NCI-H2196 treated with DMSO at 0.1 percent for 48 hours (cell line): ENCODE measurements around the gene TLE3.
"Not testable (repeated sequence)": the region's sequence is repeated elsewhere in the genome, so short reads cannot be mapped to it uniquely, and the experiment has no call there.

Source experiments
- DNase-seq: peaks from one replicate; lab custom pipeline; 2025; ENCODE audit not compliant: unreplicated experiment; lab: John Stamatoyannopoulos, UW

TLE3 gene

DNA sequence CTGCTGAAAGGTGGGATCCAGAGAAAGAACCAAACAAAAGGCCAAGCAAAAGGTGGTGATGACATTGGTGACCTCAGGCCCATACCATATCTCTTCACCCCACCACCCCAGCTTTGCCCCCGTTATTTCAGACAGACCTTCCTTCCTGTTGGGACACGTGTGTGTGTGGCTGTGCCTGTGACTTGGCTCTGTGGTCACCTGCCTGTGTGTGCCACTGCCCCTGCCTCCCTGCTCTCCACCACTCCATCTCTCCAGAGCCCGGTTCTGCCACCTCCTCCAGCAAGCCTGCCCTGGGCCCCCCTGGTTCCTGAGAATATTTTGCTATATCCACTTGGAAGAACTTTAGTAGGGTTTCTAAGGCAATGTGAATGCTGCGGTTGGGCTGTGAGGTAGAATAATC lies 28.6 kb upstream of the TLE3 start:
- no peak for DNase-seq

DNA sequence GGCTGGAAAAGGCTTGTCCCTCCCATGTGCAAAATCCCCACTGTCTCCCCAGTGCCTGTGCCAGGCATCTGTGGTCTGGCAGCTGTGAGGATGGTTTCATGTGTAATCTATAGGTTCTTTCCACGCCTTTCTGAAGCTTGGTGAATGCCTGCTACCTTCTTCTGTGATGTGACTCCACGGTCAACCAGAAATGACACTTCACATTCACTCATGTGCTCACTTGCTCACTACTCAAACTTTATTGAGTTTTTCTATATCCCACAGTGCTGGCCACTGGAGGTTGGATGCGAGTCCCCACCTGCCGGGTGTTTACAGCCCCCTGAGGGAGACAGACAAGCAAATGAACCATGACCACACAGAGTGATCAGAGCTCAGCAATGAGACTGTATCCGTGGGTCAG lies 27.9 kb upstream of the TLE3 start:
- DNase-seq = no peak

DNA sequence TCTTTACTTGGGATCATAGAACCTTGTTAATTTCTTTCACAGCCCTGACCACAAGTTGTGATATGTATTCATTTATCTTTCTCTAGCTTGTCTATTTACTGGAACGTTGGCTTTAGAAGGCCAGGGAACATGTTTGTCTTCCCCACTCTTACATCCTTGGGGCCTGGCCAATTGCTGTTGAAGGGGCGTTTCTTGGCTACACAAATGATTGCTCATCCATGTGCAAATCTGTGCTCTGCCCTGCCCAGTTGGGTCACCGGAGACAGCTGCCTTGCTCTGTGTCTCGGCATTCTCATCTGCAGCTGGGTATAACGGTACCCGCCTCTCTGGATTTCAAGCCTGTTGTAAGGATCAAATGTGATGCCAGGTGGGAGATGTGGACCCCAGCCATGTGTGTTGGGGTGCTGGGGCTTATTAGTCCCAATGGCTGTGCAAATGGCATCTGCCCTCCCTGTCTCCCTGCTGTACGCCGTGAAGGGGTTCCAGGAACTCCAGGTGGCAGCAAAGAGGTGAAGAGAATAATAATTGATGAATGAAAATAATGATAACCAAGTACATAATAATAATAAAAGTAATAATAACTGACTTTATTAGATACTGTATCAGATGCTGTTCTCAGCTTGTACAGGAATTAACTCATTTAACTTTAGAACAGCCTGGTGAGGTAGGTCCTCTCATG lies 24.0 kb upstream of the TLE3 start:
- peak; percentile 32 for DNase-seq

DNA sequence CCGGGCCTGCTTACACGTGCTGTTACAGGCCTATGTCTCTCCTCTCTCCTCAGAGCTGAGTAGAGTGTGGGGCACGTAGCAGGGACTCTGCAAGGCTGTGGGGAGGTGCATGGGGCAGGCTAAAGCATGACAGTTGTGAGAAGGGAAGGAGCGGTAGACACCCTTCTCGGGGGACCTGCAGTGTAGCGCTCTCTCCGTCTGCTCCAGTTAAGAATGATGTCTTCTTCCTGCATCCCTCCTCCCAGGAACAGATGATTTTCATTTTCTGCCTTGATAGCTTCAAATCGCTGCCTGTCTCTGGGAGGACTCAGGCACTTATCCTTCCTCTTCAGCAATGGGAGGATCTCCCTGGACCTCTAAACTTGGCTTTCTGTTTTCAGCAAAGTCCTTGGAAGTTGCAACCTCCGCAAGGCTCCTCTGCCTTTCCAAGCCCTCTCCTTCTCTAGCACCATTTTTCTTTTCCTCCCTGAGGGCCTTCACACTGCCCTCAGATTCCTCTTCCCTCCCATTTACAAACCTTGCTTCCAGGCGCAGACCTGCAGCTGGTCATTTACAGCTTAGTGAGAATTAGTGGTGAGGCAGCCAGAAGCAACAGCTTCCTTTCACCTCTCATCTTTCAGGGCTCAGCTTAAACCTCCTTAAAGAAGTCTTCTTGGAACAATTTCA lies 23.4 kb upstream of the TLE3 start:
- DNase-seq = no peak

DNA sequence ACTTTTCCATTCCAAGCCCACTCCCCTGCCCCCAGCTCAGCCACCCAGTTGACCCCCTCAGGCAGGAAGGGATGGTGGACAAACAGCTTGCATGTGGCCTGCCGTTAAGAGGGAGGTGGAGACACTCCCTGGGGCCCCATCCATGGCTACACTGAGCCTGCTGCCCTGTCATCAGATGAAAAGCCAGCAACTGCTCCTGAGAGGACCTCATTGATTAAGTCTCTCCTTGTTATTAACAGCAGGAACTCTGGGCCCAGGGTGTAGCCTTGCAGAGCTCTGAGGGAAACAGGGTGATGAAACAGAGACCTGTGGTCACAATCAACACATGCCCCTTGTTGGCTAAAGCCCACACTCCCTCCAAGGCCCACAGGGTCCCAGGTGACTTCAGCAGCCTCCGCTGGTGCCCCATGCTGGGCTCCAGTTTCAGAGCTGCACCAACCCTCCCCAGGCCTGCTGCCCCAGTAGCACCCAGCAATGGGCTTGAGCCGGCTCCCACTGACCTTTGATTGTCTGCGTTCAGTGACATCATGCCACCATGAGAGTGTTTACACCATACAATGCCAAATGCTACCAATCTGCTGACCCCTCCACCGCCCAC lies 22.3 kb upstream of the TLE3 start:
- DNase-seq = no peak

DNA sequence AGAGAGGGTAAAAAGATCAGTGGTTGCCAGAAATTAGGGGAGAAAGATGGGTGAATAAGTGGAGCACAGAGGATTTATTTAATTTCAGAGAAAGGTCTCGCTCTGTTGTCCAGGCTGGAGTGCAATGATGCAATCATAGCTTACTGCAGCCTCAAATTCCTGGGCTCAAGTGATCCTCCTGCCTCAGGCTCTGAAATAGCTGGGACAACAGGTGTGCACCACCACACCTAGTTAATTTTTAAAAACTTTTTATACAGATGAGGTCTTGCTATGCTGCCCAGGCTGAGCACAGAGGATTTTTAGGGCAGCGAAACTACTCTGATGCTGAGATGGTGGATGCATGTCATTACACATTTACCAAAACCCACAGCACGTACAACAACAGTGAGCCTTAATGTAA lies 20.9 kb upstream of the TLE3 start:
- no peak for DNase-seq

DNA sequence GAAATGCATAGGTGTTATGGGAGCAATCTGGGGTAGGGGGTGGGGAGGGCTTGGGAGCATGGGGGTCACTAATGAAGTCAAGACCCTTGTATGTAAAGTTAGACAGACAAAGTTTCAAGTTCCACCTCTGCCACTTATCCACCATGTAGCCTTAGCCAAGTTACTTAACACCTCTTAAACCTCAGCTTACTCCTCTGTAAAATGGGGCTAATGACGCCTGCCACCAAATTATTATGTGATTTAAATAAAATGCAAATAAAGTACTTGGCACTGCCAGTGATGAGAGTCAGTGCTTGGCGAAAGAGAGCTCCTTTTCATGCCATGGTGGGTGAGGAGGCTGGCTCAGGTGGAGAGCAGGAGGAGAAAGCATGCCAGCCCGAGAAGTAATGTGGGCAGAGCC lies 18.6 kb upstream of the TLE3 start:
- no peak for DNase-seq

DNA sequence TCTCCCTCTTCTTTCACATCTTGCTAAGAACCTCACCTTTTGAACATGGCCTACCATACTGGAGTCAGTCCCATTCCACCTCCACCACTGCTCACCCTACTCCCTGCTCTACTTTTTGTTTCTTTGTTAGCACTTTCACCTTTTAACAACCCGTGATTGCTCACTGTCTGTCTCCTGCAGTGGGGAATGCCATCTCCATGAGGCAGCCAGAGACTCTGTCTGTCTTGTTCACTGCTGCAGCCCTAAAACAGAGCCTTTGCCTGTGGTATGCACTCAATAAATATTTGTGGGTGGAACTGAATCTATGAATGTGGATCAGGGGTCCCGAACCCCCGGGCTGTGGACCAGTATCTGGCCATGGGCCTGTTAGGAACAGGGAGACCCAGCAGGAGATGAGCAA lies 16.5 kb upstream of the TLE3 start:
- DNase-seq = no peak

DNA sequence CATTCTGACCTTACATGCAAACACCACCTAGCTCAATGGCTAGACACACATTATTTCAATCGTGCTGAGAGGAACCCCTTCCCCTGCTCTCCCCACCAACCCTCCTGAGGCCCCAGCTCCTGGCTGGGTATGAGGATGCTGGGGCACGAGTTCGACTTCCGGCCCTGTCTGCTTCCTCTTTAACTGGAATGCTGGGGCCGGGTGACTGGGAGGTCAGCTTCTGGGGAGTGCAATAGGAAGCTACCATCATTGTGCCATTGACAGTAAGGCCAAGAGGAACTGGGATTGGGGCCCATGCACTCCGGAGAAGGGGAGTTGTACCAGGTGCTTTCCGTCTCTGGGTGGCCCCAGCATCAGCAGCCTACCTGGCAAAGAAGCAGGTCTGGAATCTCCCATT lies 15.6 kb upstream of the TLE3 start:
- DNase-seq = no peak

DNA sequence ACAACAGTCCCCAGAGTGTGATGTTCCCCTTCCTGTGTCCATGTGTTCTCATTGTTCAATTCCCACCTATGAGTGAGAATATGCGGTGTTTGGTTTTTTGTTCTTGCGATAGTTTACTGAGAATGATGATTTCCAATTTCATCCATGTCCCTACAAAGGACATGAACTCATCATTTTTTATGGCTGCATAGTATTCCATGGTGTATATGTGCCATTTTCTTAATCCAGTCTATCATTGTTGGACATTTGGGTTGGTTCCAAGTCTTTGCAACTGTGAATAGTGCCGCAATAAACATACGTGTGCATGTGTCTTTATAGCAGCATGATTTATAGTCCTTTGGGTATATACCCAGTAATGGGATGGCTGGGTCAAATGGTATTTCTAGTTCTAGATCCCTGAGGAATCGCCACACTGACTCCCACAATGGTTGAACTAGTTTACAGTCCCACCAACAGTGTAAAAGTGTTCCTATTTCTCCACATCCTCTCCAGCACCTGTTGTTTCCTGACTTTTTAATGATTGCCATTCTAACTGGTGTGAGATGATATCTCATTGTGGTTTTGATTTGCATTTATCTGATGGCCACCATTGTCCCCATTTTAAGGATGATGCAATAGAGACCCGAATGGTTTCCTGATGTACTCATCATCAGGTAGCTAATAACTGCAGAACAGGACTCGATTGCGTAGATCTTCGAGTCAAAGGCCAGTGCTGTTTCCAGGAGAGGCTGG lies 15.0 kb upstream of the TLE3 start:
- DNase-seq = not testable (repeated sequence)

DNA sequence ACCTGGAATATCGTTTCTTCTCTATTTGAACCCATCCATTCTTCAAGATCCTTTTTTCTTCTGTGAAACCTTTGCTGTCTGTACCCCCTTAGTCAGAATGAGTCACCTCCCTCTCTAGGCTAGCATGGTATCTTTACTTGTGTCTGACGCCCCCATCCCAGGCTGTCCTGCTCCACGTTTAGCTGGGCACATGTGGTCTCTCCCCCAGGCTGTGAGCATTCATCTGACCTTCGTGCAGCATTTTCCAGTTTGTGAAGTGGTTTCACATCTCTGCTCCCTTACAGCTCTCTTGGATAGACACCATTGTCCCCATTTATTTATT lies 14.3 kb upstream of the TLE3 start:
- DNase-seq = no peak

DNA sequence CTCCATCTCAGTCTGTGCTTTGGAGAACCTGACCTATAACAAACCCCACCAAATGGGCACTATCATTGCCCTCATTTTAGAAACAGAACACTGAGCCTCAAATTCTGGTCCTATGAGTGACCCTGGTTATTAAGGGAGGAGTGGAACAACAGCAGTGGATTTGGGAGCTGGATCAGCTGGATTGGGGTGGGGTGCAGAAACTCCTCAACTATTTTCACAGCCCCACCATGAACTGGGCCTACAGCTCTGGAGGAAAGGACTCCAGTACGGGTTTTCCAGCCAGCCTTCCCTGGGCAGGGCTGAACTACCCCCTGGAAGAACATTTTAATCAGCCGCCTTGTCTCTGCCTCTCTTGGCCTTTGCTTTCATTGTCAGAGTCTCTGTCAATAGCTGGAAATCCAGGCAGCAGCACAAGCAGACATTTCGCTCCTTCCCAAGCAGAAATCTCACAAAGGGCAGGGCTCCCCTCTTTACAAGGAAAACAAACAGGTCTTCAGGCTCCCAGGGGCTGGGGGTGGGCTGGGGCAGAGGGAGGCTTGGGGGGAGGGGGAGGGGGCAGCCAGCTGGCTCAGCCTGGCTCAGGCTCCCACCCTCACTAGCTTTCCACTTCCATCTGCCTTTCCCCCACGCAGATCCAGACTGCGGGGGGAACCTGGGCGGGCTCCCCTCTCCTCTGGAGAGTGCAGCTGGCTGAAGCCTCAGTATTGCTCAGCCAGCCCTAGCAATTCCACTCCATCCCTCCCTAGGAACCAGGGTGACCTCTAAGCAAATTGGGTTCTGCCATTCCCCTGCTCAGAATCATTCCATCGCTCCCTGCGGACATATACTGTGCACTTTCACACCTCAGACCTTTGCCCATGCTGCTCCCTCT lies 13.7 kb upstream of the TLE3 start:
- peak; percentile 51 for DNase-seq

DNA sequence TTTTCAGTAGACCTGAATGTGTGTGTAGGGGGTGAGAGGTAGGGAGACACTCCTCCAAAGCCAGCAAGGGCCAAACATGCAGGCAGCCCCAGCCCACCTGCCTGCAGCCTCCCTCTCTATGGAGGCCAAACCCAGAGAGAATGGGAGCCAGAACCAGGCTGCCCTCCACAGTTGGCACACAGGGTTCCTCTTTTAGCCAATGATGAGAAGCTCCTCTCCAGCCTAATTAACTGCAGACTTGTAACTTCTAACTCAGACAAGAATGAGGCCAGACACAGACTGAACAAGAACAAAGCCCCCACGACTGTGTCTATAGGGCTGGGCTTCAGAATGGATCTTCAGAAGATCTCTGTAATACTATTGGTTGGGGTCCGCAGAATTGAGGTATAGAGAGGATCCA lies 12.3 kb upstream of the TLE3 start:
- no peak for DNase-seq

DNA sequence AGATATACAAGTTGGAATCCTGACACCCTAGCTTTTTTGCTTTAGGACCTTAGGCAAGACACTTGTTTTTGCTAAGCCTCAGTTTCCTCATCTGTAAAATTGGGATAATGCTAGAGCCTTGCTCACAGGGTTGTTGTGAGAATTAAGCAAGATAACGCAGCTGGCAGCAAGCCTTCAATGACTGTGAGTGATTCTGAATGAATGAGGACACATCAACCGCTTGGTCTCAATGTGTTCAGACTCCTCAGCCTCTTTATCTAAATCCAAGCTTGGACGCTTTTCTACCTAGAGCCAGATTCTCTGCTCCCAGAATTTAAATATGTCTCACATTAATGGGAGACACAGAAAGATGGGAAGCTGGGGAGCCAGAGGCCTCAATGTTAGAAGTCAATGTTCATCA lies 11.8 kb upstream of the TLE3 start:
- no peak for DNase-seq

DNA sequence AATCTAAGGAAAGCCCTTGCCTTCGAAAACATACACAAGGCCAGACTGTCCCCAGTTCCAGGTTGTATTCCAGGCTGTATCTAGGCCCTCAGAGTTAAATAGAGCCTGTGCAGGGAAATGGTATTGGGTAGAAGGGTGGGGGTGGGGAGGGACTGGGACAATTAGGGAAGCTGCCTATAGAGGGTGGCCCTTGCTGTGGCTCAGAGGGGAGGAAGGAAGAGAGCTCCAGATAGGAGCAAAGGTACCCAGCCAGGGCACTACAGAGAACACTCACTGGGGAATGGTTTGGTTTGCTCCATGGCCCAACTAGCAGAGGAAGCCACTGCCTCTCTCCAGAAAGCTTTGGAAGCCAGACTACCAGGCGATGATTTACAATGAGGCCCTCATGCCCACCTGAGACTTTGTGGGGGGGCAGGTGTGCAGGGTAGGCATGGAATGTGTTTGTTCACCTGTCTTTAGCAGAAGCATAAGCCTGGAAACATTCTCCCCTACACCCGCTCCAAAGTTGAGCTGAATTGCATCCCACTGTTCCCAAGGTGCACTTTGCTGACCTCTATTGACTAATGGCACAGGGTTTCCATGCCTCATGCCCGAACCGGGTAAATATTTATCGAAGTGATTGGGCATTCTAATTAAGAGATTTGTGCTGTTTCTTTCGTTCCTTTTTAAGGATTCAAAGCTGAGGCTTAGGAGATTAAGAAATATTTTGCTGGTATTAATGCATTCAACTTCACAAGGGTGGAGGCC lies 6.3 kb upstream of the TLE3 start:
- DNase-seq = no peak

DNA sequence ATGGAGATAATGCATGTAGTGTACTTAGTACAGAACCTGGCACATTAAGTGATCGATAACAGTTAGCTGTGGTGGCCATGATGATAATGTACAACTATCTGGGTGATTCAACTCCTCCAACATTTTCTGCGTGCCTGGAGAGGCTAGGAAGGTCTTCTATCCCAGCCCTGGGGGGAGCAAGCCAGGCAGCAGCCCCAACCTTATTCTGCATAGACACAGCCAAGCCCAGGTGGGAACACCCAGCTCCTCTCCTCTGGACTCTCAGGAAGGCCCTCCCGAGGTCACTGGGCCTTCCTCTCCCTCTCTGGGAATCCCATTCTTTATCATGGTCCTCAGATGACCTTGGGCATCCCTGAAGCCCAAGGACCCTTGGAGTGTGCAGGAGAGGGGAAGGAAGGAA lies 5.1 kb upstream of the TLE3 start:
- no peak for DNase-seq

DNA sequence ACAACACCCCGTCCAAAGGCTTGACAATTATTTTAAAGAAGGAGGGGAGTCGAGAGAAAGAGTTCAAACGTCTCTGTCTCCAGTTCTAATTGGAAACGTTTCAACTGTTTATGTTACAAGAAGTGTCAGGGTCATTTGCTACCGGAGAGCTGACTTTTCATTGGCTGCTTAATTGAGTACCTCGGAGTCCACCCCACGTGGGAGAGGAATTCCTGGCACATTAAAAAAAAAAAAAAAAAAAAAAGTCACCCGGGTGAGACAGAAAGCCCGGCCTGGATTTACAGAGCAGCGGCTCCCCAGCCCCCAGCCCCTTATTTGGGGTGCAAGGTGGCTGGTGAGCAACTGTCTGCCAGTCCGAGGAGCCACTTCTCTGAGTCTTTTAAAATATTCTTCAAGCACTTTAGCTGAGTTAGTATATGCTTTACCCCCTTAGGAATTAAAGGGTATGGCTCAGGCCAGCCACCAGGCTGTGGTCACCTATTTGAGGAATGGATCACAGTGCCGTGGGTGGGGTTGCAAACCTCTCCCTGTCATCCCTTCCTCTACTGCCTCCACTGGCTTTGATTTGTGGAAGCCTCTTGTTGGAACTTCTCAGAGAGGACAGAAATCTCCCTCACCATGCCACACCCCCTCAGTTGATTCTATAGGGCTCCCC lies 3.9 kb upstream of the TLE3 start:
- peak; percentile 76 for DNase-seq

DNA sequence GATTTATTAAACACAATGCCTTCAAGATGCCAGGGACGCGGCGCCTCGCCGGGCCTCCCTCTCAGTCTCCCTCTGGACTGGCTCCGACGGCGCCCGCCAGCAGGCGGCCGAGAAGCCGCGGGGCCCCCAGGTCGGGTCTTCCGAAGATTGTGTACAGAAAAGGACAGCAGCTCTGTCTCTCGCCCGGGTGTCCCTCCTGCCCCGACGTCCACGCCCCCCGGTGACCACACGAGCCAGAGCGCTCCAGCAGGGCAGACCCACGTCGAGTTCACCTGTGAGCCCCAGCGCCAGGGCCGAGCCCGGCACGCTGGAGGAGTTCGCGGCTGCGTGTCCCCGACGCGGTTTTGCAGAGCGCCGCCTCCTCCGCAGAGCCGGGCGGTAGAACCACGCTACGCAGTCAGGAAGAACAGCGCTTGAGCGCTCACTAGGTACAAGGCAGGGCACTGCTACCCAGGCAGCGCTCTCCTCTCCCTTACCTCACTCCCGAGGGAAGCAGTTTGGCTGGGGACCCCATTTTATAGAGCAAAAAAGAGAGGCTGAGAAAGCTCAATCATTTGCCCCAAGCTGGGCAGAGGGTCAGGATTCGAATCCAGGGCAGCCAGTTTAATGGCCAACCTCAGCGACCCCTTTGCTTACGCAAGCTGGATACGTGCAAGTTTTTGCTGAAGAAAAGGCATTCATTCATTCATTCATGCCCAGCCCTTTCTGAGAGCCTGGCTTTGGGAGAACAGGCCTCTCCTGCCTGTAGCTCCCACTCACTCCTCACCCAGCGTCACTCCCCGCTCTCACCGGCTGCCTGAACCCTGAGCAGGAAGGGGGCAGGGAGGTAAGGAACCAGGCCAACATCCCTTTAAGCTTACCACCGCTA lies 3.0 kb upstream of the TLE3 start:
- DNase-seq = peak; percentile 31

DNA sequence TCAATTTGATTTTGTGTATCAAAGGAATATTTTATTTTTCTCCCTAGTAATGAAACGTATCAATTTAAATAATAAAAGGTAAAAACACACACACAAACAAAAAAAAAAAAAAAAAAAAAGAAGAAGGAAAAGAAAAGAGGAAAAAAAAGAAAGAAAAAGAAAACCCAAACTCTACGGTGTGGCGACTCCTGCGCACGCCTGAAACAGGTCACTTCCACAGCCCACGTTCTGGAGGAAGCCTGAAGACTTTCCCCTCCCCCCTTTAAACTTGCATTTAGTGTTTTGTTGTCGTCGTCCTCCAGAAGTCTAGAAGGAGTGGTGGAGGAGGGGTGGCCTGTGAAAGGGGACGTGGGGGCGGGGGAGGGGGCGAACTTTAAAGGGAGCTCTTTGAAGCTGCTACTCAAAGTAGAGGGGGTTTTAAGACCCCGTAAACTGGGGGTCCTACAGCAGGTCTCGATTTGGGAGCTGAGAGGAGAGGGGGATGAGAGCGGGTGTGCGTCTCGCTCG lies 2.3 kb upstream of the TLE3 start:
- DNase-seq = no peak
